A549 (cell line): ENCODE data around the gene MYH15. TPM values are rescaled to one million over a fixed set of nuclear protein-coding genes. Genes with fewer than 3 reads are reported as not detected.
A peak's percentile ranks its signal among the peaks of the same experiment; 100 is the strongest.

Source experiments
- ATAC-seq, 2 experiments: fragments of 200-7000 bp in 1 of 2; fragments of >200 bp in 1 of 2; cut with Nextera tagmentation in 1 of 2; cut with Tn5 transposase in 1 of 2; 3 replicates each; pipeline versions ENCODE4 v1.8.0 to v1.9.1; 2018 to 2020; ENCODE audit warnings: mild to moderate bottlenecking in 1 of 2, moderate library complexity in 1 of 2
- CTCF ChIA-PET: fragments of 300-600 bp; sonication (Branson Sonifier 250); formaldehyde crosslinking; extraction: SDS; loops from one replicate; lab custom pipeline; 2021; ENCODE audit warnings: antibody characterized with exemption, inconsistent platforms; lab: Yijun Ruan, JAX
- POLR2A ChIA-PET: fragments of 350-600 bp; formaldehyde crosslinking; extraction: SDS; loops from one replicate; lab custom pipeline; 2021; ENCODE audit warnings: antibody characterized with exemption, inconsistent platforms; lab: Yijun Ruan, JAX
- DNase-seq, 2 experiments: peaks; one replicate each; pipeline versions ENCODE4 v3.0.0 to v3.0.0-alpha.2; 2011 to 2016; ENCODE audit warnings: low read depth in 1 of 2, low spot score in 1 of 2
- FAIRE-seq: peaks from 2 replicates; lab custom pipeline; 2011; peaks lifted over from hg19 to GRCh38; lab: Jason Lieb, UNC
- H3K27ac ChIP-seq, 2 experiments: fragments of >200 bp; sonication (Bioruptor Twin); formaldehyde crosslinking; 3 replicates each; pipeline ENCODE4 v1.5.1; 2016 to 2017
- H3K4me1 ChIP-seq: fragments of >200 bp; sonication (Bioruptor Twin); formaldehyde crosslinking; 3 replicates; pipeline ENCODE4 v1.6.1; 2016
- H3K4me2 ChIP-seq: fragments of >200 bp; sonication (Bioruptor Twin); formaldehyde crosslinking; 3 replicates; pipeline ENCODE4 v1.6.1; 2016
- H3K4me3 ChIP-seq: fragments of >200 bp; sonication (Bioruptor Twin); formaldehyde crosslinking; 3 replicates; pipeline ENCODE4 v1.5.1; 2016
- H3K9me3 ChIP-seq: fragments of >200 bp; sonication (Bioruptor Twin); formaldehyde crosslinking; 3 replicates; pipeline ENCODE4 v1.6.1; 2016
- ATOH8 ChIP-seq: fragments of 250-450 bp; sonication (Bioruptor Pico); IDR thresholded peaks from 2 replicates; pipeline ENCODE4 v1.5.0; 2020; ENCODE audit warnings: low read depth, mild to moderate bottlenecking, moderate library complexity
- CBX8 ChIP-seq: fragments of 200-600 bp; sonication (generic); IDR thresholded peaks from 2 replicates; pipeline ENCODE4 v1.6.1; 2016
- CEBPB ChIP-seq, 2 experiments: fragments of >200 bp in 1 of 2; sonication (Bioruptor Twin) in 1 of 2; formaldehyde crosslinking in 1 of 2; IDR thresholded peaks; 2 replicates each; pipeline ENCODE4 v1.6.1; 2012 to 2016
- CTCF ChIP-seq: fragments of >200 bp; sonication (Bioruptor Twin); formaldehyde crosslinking; IDR thresholded peaks from 3 replicates; pipeline ENCODE4 v1.5.1; 2016
- E2F6 ChIP-seq: IDR thresholded peaks from 2 replicates; pipeline ENCODE4 v1.6.1; 2012; ENCODE audit warnings: low read depth, borderline replicate concordance
- EHF ChIP-seq: fragments of 250-450 bp; sonication (Bioruptor Pico); IDR thresholded peaks from 2 replicates; pipeline ENCODE4 v1.5.0; 2020; ENCODE audit warnings: mild to moderate bottlenecking
- EHMT2 ChIP-seq: fragments of 200-600 bp; sonication (generic); IDR thresholded peaks from 2 replicates; pipeline ENCODE4 v1.6.1; 2016; ENCODE audit warnings: antibody characterized with exemption, low read depth, mild to moderate bottlenecking, moderate library complexity
- EP300 ChIP-seq, 2 experiments: fragments of >200 bp; sonication (Bioruptor Twin); formaldehyde crosslinking; IDR thresholded peaks; 2 replicates in 1 of 2; 3 replicates in 1 of 2; pipeline ENCODE4 v1.6.1; 2016 to 2017
- HDAC2 ChIP-seq: fragments of 200-600 bp; sonication (generic); IDR thresholded peaks from 2 replicates; pipeline ENCODE4 v1.6.1; 2016
- HES2 ChIP-seq: fragments of >200 bp; sonication (Bioruptor Twin); formaldehyde crosslinking; IDR thresholded peaks from 2 replicates; pipeline ENCODE4 v1.6.1; 2016
- HEYL ChIP-seq: fragments of 250-450 bp; sonication (Bioruptor Pico); IDR thresholded peaks from 2 replicates; pipeline ENCODE4 v1.8.0; 2021; ENCODE audit warnings: mild to moderate bottlenecking, moderate library complexity
- HOXB13 ChIP-seq: fragments of 250-450 bp; sonication (Bioruptor Pico); IDR thresholded peaks from 2 replicates; pipeline ENCODE4 v1.5.0; 2020; ENCODE audit warnings: low read depth, mild to moderate bottlenecking, moderate library complexity
- HOXB5 ChIP-seq: fragments of 250-450 bp; sonication (Bioruptor Pico); IDR thresholded peaks from 2 replicates; pipeline ENCODE4 v1.5.0; 2020; ENCODE audit warnings: mild to moderate bottlenecking, moderate library complexity
- MAFK ChIP-seq: fragments of 450-650 bp; IDR thresholded peaks from 2 replicates; pipeline ENCODE4 v1.6.1; 2014; ENCODE audit not compliant: partially characterized antibody
- MAX ChIP-seq: IDR thresholded peaks from 2 replicates; pipeline ENCODE4 v1.6.1; 2012
- NPAS2 ChIP-seq: fragments of 250-450 bp; sonication (Bioruptor Pico); IDR thresholded peaks from 2 replicates; pipeline ENCODE4 v1.8.0; 2022; ENCODE audit warnings: mild to moderate bottlenecking, moderate library complexity, borderline replicate concordance
- PBX3 ChIP-seq: IDR thresholded peaks from 2 replicates; pipeline ENCODE4 v1.6.1; 2012
- PHF8 ChIP-seq: fragments of 200-600 bp; sonication (generic); IDR thresholded peaks from 2 replicates; pipeline ENCODE4 v1.6.1; 2016; ENCODE audit warnings: low read depth, mild to moderate bottlenecking, antibody characterized with exemption, moderate library complexity, borderline replicate concordance
- RNF2 ChIP-seq: fragments of 200-600 bp; sonication (generic); IDR thresholded peaks from 2 replicates; pipeline ENCODE4 v1.6.1; 2016; ENCODE audit warnings: low read depth, mild to moderate bottlenecking, antibody characterized with exemption, moderate library complexity, borderline replicate concordance
- TP53 ChIP-seq: fragments of 250-450 bp; sonication (Bioruptor Pico); IDR thresholded peaks from 2 replicates; pipeline ENCODE4 v1.5.0; 2021; ENCODE audit warnings: mild to moderate bottlenecking, moderate library complexity
- ZC3H11A ChIP-seq: fragments of 450-650 bp; IDR thresholded peaks from 2 replicates; pipeline ENCODE4 v1.6.1; 2014; ENCODE audit warnings: antibody characterized with exemption, mild to moderate bottlenecking
- ZNF302 ChIP-seq: fragments of 250-450 bp; sonication (Bioruptor Pico); IDR thresholded peaks from 2 replicates; pipeline ENCODE4 v1.9.0; 2021; ENCODE audit warnings: inconsistent platforms, mild to moderate bottlenecking, moderate library complexity
- WGBS: methylation state at CpG from one replicate; pipeline ENCODE4 v1.1.6; 2017; ENCODE audit errors: missing lambda C conversion rate; 5-methylcytosine and 5-hydroxymethylcytosine counted together
- polyA plus RNA-seq, 4 experiments: library from polyadenylated mRNA; depleted of rRNA in 3 of 4; stranded (reverse); fragments of >200 nt; fragmentation: RNase III in 1 of 4; extraction: RNeasy Plus Mini Kit Qiagen cat#74134 plus additional on column Dnase treatment in 1 of 4; gene quantifications; 2 replicates in 3 of 4; 3 replicates in 1 of 4; pipeline ENCODE4 v1.2.3, GENCODE V29; 2011 to 2017

The MYH15 gene
- polyA plus RNA-seq, 2 of the 4 experiments (the other 2 are of a cell fraction): 0.39 to 1.7 TPM

- no peak for TF ChIP-seq RNF2
- TF ChIP-seq HDAC2: no peak
- TF ChIP-seq ZNF302 (CRISPR knock-in tag): no peak
- TF ChIP-seq, all 56 proteins: peak for 0
Observed at GRCh38 chr3:108503722-108504121, 6.7 kb downstream of the MYH15 start (continued).

GRCh38 chr3:108501535-108501934, 8.9 kb downstream of the MYH15 start:
- CTCF ChIA-PET: interaction anchor here (1.1 to 4.9 kb wide), 3 partner anchors 10 to 51 kb away, joined by 6 to 31 read pairs (median 15); no protein-coding TSS in a partner anchor
- no peaks in the 10 kb centered on the region for H3K4me1 ChIP-seq
- no peak for DNase-seq
- no peak for FAIRE-seq
- H3K9me3 ChIP-seq: no peaks in the 10 kb centered on the region
- H3K27ac ChIP-seq: no peak overlapping the region
- 69% methylated on average over 5 of the region's 5 CpGs for whole genome bisulfite sequencing
- ATAC-seq: no peak
- no peak overlapping the region for H3K4me3 ChIP-seq
- TF ChIP-seq ATOH8 (CRISPR knock-in tag): no peak
- no peak for TF ChIP-seq PHF8
- no peak for TF ChIP-seq MAX
- TF ChIP-seq HOXB13 (CRISPR knock-in tag): no peak
- TF ChIP-seq ZC3H11A: no peak
- TF ChIP-seq NPAS2 (CRISPR knock-in tag): no peak
- TF ChIP-seq, all 56 proteins: peak for 0
- no peak overlapping the region for H3K4me2 ChIP-seq
- POLR2A ChIA-PET: no interaction called here

- Histone ChIP-seq H3K4me2 (no peak overlapping the region), H3K4me3 (no peak overlapping the region), H3K27ac (no peak overlapping the region), H3K4me1 (no peaks in the 10 kb centered on the region), H3K9me3 (no peaks in the 10 kb centered on the region)
- no peak for TF ChIP-seq EP300 (IDR thresholded peaks at IDR 0.05)
- TF ChIP-seq EHMT2: no peak
- TF ChIP-seq MAX: no peak
- no peak for TF ChIP-seq HES2
- TF ChIP-seq MAFK: no peak
- TF ChIP-seq PBX3: no peak
- no peak for TF ChIP-seq HOXB5 (CRISPR knock-in tag)
- no peak for TF ChIP-seq E2F6
- no peak for TF ChIP-seq TP53 (CRISPR knock-in tag)
- no peak for TF ChIP-seq CEBPB (IDR thresholded peaks at IDR 0.05)
- no peak for TF ChIP-seq CBX8
- no peak for TF ChIP-seq ATOH8 (CRISPR knock-in tag)
- no peak for TF ChIP-seq EHF
- no peak for TF ChIP-seq CTCF
- no peak for TF ChIP-seq HEYL (CRISPR knock-in tag)
- FAIRE-seq: no peak
- WGBS: 36% methylated on average over 1 of the region's 1 CpG
- CTCF ChIA-PET: interaction anchor here (0.8 to 4.9 kb wide), 4 partner anchors 9 to 52 kb away, joined by 3 to 31 read pairs (median 10); no protein-coding TSS in a partner anchor
- POLR2A ChIA-PET: no interaction called here
- no peak for DNase-seq
- ATAC-seq: 0 out of 6 replicates have a peak, but pooled peaks have one; percentile 35 to 54
Observed at GRCh38 chr3:108500728-108501127, 9.7 kb downstream of the MYH15 start.
